T-helper 2 cell (primary cell): ENCODE results near the gene PSKH1.
"Not testable (repeated sequence)": the region's sequence is repeated elsewhere in the genome, so short reads cannot be mapped to it uniquely, and the experiment has no call there.

Experiments used
- DNase-seq, 5 experiments: peaks; one replicate each; pipeline versions ENCODE4 v3.0.0 to v3.0.0-alpha.2; 2012 to 2022

PSKH1 gene

GRCh38 chr16:67892375-67892774 lies 679 bp upstream of the PSKH1 start:
- DNase-seq, result no peak

GRCh38 chr16:67893743-67894399 lies 817 bp downstream of the PSKH1 start:
- DNase-seq, result peak in 1 of 5 experiments; percentile 35

- DNase-seq, result no peak
Observed at GRCh38 chr16:67897231-67897630, 4.2 kb downstream of the PSKH1 start.

GRCh38 chr16:67901734-67902133 lies 8.7 kb downstream of the PSKH1 start:
- DNase-seq, result no peak

- DNase-seq, result no peak
Observed at GRCh38 chr16:67902831-67903230, 9.8 kb downstream of the PSKH1 start.

- no peak for DNase-seq
Observed at GRCh38 chr16:67907397-67908180, 14.5 kb downstream of the PSKH1 start.

GRCh38 chr16:67909056-67909742 lies 16.1 kb downstream of the PSKH1 start:
- no peak for DNase-seq

GRCh38 chr16:67910158-67910557 lies 17.1 kb downstream of the PSKH1 start:
- peak in 1 of 5 experiments; percentile 70 for DNase-seq

GRCh38 chr16:67914758-67915495 lies 21.9 kb downstream of the PSKH1 start:
- no peak for DNase-seq

GRCh38 chr16:67915496-67915769 lies 22.4 kb downstream of the PSKH1 start:
- not testable (repeated sequence) for DNase-seq

- DNase-seq, result no peak
Observed at GRCh38 chr16:67915831-67916723, 23.0 kb downstream of the PSKH1 start.

GRCh38 chr16:67917140-67917851 lies 24.2 kb downstream of the PSKH1 start:
- DNase-seq, result no peak

GRCh38 chr16:67917852-67918236 lies 24.8 kb downstream of the PSKH1 start:
- DNase-seq, result peak in 1 of 5 experiments; percentile 22

- no peak for DNase-seq
Observed at GRCh38 chr16:67919622-67920221, 26.7 kb downstream of the PSKH1 start.

- DNase-seq, result no peak
Observed at GRCh38 chr16:67922221-67922620, 29.2 kb downstream of the PSKH1 start.

- DNase-seq, result no peak
Observed at GRCh38 chr16:67922740-67923139, 29.7 kb downstream of the PSKH1 start.

GRCh38 chr16:67923414-67924116 lies 30.5 kb downstream of the PSKH1 start:
- DNase-seq, result no peak

GRCh38 chr16:67924140-67924906 lies 31.3 kb downstream of the PSKH1 start:
- no peak for DNase-seq

GRCh38 chr16:67926181-67926750 lies 33.2 kb downstream of the PSKH1 start:
- no peak for DNase-seq
